T-helper 17 cell (primary cell): ENCODE results near the gene MAGEA10. TPM values are rescaled to one million over a fixed set of nuclear protein-coding genes. Genes with fewer than 3 reads are reported as not detected.
"Not testable (repeated sequence)": the region's sequence is repeated elsewhere in the genome, so short reads cannot be mapped to it uniquely, and the experiment has no call there.

Experiments
- ATAC-seq: fragments of 150-1000 bp; cut with Tn5 transposase; 2 replicates; pipeline ENCODE4 v1.10.0; 2021; ENCODE audit warnings: mild to moderate bottlenecking, moderate library complexity
- DNase-seq, 3 donors: peaks; one replicate each; pipeline versions ENCODE4 v3.0.0 to v3.0.0-alpha.2; 2020 to 2021
- H3K9me3 ChIP-seq: one replicate; pipeline ENCODE4 v1.7.0; 2013; ENCODE audit warnings: low read length, mild to moderate bottlenecking; ENCODE audit not compliant: control insufficient read depth, poor library complexity, severe bottlenecking
- H3K27ac Mint-ChIP-seq: one replicate; pipeline ENCODE4 v1.8.0; 2022; ENCODE audit warnings: mild to moderate bottlenecking, moderate library complexity, mixed read lengths
- H3K27me3 Mint-ChIP-seq: one replicate; pipeline ENCODE4 v1.8.0; 2022; ENCODE audit warnings: mixed read lengths
- H3K36me3 Mint-ChIP-seq: one replicate; pipeline ENCODE4 v1.8.0; 2022; ENCODE audit warnings: low read depth, mixed read lengths
- H3K4me1 Mint-ChIP-seq: one replicate; pipeline ENCODE4 v1.8.0; 2022; ENCODE audit warnings: mild to moderate bottlenecking, mixed read lengths
- H3K4me3 Mint-ChIP-seq: one replicate; pipeline ENCODE4 v1.8.0; 2022; ENCODE audit warnings: mild to moderate bottlenecking, moderate library complexity, mixed read lengths
- total RNA-seq, 4 donors: library from RNA in 2 of 4; stranded (reverse) in 2 of 4; gene quantifications; one replicate each; pipeline ENCODE4 v1.2.3 and lab custom pipeline; 2022 to 2026

The MAGEA10 gene
- total RNA-seq, 2 donors from 2014 or later = not detected

DNA sequence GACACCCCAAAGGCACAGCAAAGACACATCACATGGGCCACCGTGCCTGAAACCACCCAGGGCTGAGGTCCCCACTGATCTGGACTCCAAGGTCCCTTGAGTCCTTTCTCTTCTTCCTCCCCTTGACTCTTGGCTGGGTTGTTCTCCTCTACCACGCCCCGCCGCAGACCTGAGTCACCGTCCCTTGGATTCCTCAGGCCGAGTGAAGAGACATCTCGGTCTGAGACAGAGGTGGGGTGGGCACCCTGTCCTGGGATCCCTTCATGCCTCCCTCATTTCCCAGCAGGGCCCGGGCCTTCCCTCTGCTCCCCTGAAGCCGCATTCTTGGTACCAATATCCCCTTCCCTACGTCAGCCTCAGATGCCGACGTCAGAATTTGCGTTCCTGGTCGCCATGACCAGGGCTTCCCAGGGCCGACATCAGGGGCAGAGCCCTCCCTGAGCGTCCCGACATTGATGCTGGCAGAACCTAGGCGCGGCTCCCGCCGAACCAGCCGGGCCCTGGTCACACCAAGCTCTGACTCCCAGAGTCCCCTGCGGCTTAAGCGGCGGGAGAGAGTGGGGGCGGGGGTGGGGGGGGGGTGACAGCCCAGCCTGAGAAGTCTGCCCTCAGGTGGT is 498 bp downstream of the MAGEA10 start:
- Mint-ChIP-seq H3K36me3 (no peaks in the 10 kb centered on the region), H3K27ac (no peak overlapping the region), H3K4me1 (no peaks in the 10 kb centered on the region), H3K4me3 (no peak overlapping the region), H3K27me3 (no peaks in the 10 kb centered on the region)
- no peaks in the 10 kb centered on the region for H3K9me3 ChIP-seq
- DNase-seq (no peak), ATAC-seq (no peak)

DNA sequence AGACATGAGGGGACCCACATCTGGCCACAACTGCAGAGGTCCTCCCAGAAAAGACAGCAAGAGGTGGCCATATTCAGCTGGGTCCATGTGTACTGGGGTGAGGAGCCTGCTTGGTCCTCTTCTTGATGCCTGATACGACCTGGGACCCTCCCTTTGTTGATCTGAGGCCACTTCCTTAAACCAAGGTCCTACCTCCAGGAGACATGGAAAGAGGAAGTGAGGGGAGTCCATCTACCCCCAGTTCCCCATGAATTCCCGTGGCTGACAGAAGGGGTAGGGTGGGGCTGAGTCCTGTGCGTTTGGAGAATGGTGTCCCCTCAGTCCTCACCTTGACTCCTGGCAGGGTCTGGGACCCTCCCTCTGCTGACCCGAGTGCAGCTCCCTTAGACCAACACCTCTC is 2.1 kb downstream of the MAGEA10 start:
- no peaks in the 10 kb centered on the region for H3K9me3 ChIP-seq
- no peaks in the 10 kb centered on the region for H3K4me1 Mint-ChIP-seq
- no peak overlapping the region for H3K4me3 Mint-ChIP-seq
- no peak overlapping the region for H3K27ac Mint-ChIP-seq
- ATAC-seq = no peak
- H3K27me3 Mint-ChIP-seq = no peaks in the 10 kb centered on the region
- no peak for DNase-seq
- H3K36me3 Mint-ChIP-seq = no peaks in the 10 kb centered on the region

DNA sequence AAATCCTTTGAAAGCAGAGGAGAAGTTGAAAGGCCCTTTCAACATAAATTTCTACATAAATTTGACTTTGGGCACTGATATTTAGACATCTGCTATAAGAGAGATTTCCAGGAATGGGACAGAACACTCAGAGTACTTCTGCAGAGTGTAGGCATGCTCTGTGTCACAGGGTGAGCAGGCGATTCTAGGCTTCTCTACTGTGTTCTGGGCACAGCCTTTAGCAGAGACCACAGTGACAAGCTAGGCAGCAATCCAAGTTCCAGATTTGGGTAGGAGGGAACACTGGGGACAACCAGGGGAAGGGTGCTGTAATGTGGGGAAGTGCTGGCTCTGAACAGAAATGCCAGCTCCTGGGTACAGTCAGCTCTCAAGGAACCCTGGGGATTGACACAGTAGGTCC is 6.9 kb downstream of the MAGEA10 start:
- H3K4me3 Mint-ChIP-seq = no peak overlapping the region
- no peaks in the 10 kb centered on the region for H3K36me3 Mint-ChIP-seq

DNA sequence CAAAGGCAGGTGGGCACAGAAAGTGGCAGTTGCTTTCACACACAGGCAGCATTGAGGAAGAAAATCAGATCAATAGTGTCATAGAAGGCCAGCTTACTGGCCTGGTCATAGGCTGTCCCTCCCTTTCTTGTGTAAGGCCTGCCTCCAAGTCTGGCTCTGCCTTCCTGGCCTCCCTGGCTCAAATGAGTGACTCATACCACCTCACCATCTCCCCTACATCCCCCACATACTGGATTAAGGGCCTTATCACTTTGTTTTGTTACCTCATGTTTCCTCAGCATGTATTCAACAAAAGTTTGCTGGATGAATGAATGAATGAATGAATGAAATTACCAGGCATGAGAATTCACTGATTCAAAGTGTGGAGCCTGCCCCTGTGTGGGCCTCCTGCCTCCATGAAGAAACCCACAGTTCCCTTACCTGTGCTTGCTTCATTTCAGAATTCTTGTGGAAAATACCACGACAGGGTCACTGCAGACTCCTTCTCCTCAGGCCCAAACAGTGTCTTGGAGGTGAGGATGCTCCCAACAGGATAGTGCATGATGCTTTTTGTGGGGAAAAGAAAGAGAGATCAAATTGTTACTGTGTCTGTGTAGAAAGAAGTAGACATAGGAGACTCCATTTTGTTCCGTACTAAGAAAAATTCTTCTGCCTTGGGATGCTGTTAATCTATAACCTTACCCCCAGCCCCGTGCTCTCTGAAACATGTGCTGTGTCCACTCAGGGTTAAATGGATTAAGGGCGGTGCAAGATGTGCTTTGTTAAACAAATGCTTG is 9.1 kb downstream of the MAGEA10 start:
- DNase-seq, H3K27ac Mint-ChIP-seq, H3K4me3 Mint-ChIP-seq, H3K4me1 Mint-ChIP-seq, H3K9me3 ChIP-seq, H3K36me3 Mint-ChIP-seq, H3K27me3 Mint-ChIP-seq, ATAC-seq: not testable (repeated sequence)

More for the DNA sequence above, 6.9 kb downstream of the MAGEA10 start:
- DNase-seq (no peak), ATAC-seq (no peak)
- Mint-ChIP-seq H3K27me3 (no peaks in the 10 kb centered on the region), H3K4me1 (no peaks in the 10 kb centered on the region), H3K27ac (no peak overlapping the region)
- no peaks in the 10 kb centered on the region for H3K9me3 ChIP-seq

DNA sequence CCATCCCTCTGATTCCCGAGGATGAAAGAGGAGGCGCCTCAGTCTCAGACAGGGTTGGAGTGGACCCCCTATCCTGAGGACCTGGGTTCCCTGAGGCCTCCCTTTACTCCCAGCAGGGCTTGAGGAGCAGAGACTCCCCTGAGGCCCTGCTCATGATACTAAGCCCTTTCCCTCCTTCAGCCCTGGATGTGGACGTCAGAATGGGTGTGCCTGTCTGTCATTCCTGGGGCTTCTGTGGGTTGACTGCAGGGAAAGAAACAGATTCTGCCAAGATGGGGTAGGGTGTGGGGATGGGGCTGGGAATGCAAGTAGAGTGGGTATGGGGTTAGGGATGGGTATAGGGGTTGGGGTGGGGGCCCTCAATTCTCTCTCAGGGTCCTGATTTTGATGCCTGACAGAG is 21.1 kb downstream of the MAGEA10 start:
- Mint-ChIP-seq H3K27ac (no peak overlapping the region), H3K4me1 (no peaks in the 10 kb centered on the region), H3K27me3 (no peaks in the 10 kb centered on the region), H3K4me3 (no peak overlapping the region), H3K36me3 (no peaks in the 10 kb centered on the region)
- no peak for ATAC-seq
- no peaks in the 10 kb centered on the region for H3K9me3 ChIP-seq
- no peak for DNase-seq

DNA sequence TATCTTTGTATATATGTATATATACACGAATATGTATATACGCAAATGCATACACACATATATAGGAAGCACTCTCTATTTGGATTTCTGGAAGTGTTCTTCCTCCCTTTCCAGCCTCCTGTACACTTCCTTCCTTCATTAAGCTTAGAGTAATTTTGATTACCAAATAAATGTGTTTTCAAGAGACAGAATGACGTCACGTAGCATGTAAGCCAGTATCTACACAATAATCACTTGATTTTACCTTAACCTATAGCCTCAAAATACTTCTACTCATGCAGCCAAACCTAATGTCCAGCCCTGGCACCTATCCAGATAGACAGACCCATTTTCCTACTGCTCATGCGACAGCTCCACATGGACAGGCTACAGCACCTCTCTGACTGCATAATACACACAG is 29.9 kb downstream of the MAGEA10 start:
- ATAC-seq = no peak
- Mint-ChIP-seq H3K4me3 (no peak overlapping the region), H3K36me3 (no peaks in the 10 kb centered on the region), H3K27me3 (no peaks in the 10 kb centered on the region), H3K27ac (no peak overlapping the region), H3K4me1 (no peaks in the 10 kb centered on the region)
- no peak for DNase-seq
- no peaks in the 10 kb centered on the region for H3K9me3 ChIP-seq

DNA sequence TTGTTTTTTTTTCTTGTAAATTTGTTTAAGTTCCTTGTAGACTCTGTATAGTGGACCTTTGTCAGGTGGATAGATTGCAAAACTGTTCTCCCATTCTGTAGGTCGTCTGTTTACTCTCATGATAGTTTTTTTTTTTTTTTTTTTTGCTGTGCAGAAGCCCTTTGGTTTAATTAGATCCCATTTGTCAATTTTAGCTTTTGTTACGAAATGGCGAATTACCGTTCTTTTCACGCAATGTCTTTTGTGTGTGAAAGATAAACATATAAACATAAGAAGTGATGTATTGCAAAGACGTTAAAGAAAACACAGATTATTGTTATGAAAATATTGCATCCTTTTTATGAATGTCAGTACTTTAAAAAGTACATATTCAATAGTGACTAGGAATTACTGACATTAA is 34.5 kb downstream of the MAGEA10 start:
- Mint-ChIP-seq H3K27me3 (no peaks in the 10 kb centered on the region), H3K27ac (no peak overlapping the region), H3K4me1 (no peaks in the 10 kb centered on the region), H3K36me3 (no peaks in the 10 kb centered on the region), H3K4me3 (no peak overlapping the region)
- H3K9me3 ChIP-seq = no peaks in the 10 kb centered on the region
- DNase-seq (no peak), ATAC-seq (no peak)

DNA sequence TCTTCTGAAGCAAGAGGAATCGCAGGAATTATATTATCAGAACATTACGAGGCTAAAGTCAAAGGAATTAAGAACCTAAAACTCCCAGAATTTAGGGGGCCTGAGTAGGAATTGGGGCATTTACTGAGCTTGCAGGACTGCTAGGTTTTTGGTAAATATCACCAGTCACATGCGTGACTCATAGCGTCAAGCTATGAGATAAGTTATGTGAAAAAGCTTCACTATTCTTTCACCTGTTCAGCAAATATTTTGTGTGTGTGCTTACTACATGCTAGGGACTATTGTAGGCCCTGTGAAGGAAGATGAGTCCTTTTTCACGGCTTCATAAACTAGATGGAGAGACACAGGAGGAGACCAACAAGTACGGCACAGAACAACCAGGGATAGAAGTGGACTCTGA is 52.2 kb downstream of the MAGEA10 start:
- no peak overlapping the region for H3K4me3 Mint-ChIP-seq
- no peaks in the 10 kb centered on the region for H3K27me3 Mint-ChIP-seq
- no peaks in the 10 kb centered on the region for H3K4me1 Mint-ChIP-seq
- no peaks in the 10 kb centered on the region for H3K9me3 ChIP-seq
- H3K36me3 Mint-ChIP-seq = no peaks in the 10 kb centered on the region
- no peak overlapping the region for H3K27ac Mint-ChIP-seq
- ATAC-seq (no peak), DNase-seq (no peak)

Other genes starting within 250 kb of the MAGEA10 start
- gene MAGEA4, start 225.7 kb downstream of the MAGEA10 start, total RNA-seq = not detected
- gene GABRE, start 163.9 kb downstream of the MAGEA10 start, total RNA-seq = under 1 TPM in 1 of 2 donors, not detected in 1; 0.42 TPM